GM19324 (cell line): ENCODE data around the gene BCAS3.
"Not testable (repeated sequence)": the region's sequence is repeated elsewhere in the genome, so short reads cannot be mapped to it uniquely, and the experiment has no call there.

Experiments
- ATAC-seq: cut with Tn5 transposase; IDR thresholded peaks from one replicate; pipeline ENCODE4 v1.9.1; 2021; ENCODE audit warnings: mild to moderate bottlenecking, moderate library complexity; ENCODE audit not compliant: unreplicated experiment, low FRiP score

BCAS3 gene

GRCh38 chr17:60781880-60782412, 104.3 kb downstream of the BCAS3 start:
- ATAC-seq, result no peak

- ATAC-seq, result no peak
Observed at GRCh38 chr17:60782742-60783141, 105.1 kb downstream of the BCAS3 start.

GRCh38 chr17:60790205-60790604, 112.6 kb downstream of the BCAS3 start:
- ATAC-seq, result no peak

- ATAC-seq, result no peak
Observed at GRCh38 chr17:60792250-60792898, 114.7 kb downstream of the BCAS3 start.

- ATAC-seq, result no peak
Observed at GRCh38 chr17:60798576-60798975, 120.9 kb downstream of the BCAS3 start.

- ATAC-seq, result no peak
Observed at GRCh38 chr17:60802377-60802776, 124.7 kb downstream of the BCAS3 start.

- ATAC-seq, result no peak
Observed at GRCh38 chr17:60803059-60803458, 125.4 kb downstream of the BCAS3 start.

GRCh38 chr17:60804831-60805230, 127.2 kb downstream of the BCAS3 start:
- ATAC-seq, result no peak

- no peak for ATAC-seq
Observed at GRCh38 chr17:60809421-60809820, 131.8 kb downstream of the BCAS3 start.

GRCh38 chr17:60814941-60815340, 137.3 kb downstream of the BCAS3 start:
- not testable (repeated sequence) for ATAC-seq

- ATAC-seq, result no peak
Observed at GRCh38 chr17:60817192-60817591, 139.5 kb downstream of the BCAS3 start.

- ATAC-seq, result no peak
Observed at GRCh38 chr17:60819447-60820130, 141.9 kb downstream of the BCAS3 start.

- no peak for ATAC-seq
Observed at GRCh38 chr17:60823515-60823914, 145.9 kb downstream of the BCAS3 start.

GRCh38 chr17:60825351-60825750, 147.7 kb downstream of the BCAS3 start:
- no peak for ATAC-seq

- no peak for ATAC-seq
Observed at GRCh38 chr17:60827943-60828342, 150.3 kb downstream of the BCAS3 start.

- ATAC-seq, result no peak
Observed at GRCh38 chr17:60832151-60832585, 154.5 kb downstream of the BCAS3 start.

- ATAC-seq, result no peak
Observed at GRCh38 chr17:60832631-60833030, 155.0 kb downstream of the BCAS3 start.

- no peak for ATAC-seq
Observed at GRCh38 chr17:60840456-60840855, 162.8 kb downstream of the BCAS3 start.

GRCh38 chr17:60845012-60845411, 167.4 kb downstream of the BCAS3 start:
- no peak for ATAC-seq

GRCh38 chr17:60846175-60846574, 168.5 kb downstream of the BCAS3 start:
- no peak for ATAC-seq

- ATAC-seq, result no peak
Observed at GRCh38 chr17:60851181-60851580, 173.5 kb downstream of the BCAS3 start.

GRCh38 chr17:60857556-60858080, 180.0 kb downstream of the BCAS3 start:
- ATAC-seq, result no peak
